IPS DF 4.7 (cell line): Measurements from ENCODE around the gene NFIB.

Experiments
- DNase-seq: peaks from one replicate; pipeline ENCODE4 v3.0.0-alpha.2; 2013; ENCODE audit warnings: low spot score; ENCODE audit errors: extremely low read depth

NFIB gene

GRCh38 chr9:14083366-14083765 is 230.6 kb downstream of the NFIB start:
- no peak for DNase-seq

GRCh38 chr9:14082732-14083131 is 231.2 kb downstream of the NFIB start:
- DNase-seq, result no peak

DNA sequence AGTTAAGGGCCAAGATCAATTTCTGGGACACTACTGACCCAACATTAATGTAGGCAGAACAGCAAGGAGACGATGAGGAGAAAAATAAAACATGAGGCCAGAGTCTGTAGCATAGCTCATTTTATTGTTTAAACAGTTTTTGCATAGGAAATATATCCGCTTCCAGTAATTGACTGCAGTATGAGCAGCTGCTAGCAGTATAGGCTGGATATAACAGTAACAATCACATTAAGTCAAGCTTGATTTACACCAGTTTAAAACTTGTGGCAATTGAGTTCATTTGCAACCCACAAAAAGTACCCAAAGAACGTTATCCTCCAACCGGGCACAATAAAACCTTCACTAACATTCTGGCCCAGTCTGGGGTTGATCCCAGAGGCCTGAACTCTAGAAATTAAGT is 232.2 kb downstream of the NFIB start:
- DNase-seq, result no peak

DNA sequence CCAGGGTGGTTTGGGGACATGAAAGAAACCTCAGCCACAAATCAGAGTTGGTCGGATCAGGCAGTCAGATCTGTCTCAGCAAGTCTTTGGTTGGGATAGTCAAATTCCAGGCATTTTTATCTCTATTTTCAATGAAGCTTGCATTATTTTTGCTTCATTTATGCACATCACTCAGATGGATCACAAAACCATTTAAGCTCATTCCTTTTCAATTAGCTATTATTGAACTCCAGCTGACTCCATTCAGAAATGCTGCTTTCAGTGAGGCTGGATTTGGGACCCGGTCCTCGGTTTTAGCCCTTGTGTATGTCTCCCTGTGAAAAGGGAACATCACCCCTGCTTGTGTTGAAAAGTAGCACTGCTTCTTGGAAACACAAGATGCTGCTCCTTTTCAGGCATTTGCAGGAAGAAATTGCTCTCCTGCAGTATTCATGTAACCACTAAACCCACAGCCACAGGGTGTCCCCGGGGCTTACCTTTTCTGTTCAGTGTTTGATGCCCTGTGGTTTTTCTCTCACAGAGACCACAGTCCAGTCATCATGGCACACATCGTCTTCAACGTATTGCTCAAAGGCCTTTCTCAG is 232.9 kb downstream of the NFIB start:
- no peak for DNase-seq

DNA sequence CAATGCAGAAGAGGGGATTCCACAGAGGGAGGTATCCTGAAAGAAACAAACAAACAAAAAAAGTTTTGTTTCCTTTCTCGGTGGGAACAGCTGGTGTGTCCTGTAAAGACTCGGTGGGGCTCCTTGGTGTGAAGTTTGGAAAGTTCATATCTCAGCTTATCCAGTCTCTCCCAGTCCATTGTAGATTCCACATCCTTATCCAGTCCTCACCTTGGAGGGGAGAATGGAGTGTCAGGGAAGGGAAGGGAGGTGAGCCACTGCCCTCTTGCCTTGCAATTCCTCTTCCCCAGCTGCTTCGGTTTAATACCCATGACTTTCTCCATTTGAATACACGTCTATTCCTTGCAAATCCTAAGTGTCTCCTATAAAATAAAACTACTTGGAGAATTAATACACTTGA is 234.5 kb downstream of the NFIB start:
- no peak for DNase-seq

- no peak for DNase-seq
Measured at GRCh38 chr9:14077672-14078071, 236.3 kb downstream of the NFIB start.

DNA sequence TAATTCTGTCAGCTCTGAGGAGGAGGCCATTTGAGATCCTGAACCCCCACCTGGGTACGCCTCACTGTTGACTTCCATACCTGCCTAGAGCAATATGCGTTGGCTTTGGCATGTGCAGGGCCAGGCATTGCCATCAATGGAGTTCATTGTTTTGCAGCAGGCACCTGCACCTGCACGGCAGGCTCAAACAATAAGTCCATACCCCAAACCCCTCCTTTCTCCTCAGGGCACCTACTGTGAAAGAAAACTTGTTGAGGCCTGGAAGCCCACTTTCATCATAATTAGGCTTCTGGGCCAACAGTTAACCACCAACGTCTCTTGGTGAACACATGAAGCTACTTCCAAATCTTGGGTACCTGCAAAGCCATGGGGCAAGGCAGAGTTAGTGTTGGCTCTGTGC is 238.7 kb downstream of the NFIB start:
- no peak for DNase-seq

DNA sequence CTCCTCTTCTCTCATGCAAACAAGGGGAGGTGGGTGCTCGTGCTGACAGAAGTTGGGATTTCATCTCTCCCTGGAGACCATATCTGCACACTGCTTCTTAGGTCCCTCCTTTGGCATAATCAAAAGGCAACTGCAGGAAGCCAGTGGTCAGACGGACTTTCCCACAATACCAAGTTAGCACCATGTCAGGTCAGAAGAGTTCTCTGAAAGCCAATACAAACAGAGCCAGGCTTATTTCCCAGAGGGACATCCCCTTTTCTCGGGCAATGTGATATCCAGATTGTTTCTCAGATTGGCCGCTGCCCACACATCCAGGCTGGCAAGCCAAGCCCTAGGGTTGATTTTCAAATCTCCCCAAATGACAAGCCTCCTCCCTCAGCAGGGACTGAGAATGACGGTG is 241.1 kb downstream of the NFIB start:
- DNase-seq, result no peak

DNA sequence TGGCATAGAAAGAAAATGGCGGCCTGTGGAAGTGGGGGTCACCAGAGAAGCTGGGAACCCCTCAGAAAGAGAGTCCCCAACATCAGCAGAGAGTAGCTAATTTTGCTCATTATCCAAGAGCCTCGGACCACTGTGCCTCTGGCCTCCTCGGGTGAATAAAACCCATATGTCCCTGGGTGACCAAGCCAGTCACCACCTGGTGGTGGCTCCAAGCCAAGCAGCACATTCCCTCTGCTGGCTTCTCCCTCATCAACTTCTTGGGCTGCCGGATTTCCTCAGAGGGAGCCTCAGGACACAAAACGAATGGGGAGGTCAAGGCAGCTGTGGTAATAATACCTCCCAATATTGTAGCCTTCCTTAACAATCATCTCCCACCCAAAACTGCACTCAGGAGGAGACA is 242.5 kb downstream of the NFIB start:
- no peak for DNase-seq

- no peak for DNase-seq
Measured at GRCh38 chr9:14068690-14069089, 245.3 kb downstream of the NFIB start.

GRCh38 chr9:14066831-14067230 is 247.1 kb downstream of the NFIB start:
- DNase-seq, result no peak

DNA sequence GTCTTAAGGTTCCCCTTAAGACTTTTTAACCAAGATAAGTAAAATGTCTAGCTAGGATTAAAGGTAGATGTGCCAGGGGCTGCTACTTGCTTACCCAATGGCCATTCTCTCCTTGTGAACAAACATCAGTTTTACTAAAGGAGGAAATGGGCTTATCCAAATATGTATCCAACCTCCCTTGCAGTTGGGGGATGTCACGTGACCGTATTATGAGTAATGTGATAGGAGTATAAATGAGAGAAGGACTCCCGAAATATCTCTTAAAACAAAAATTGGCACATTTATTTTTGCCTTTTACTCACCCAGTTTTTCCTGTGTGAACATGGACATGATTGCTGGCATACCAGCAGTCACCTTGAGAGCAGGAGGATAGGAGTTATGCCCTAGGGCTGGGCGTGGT is 247.9 kb downstream of the NFIB start:
- DNase-seq, result no peak

DNA sequence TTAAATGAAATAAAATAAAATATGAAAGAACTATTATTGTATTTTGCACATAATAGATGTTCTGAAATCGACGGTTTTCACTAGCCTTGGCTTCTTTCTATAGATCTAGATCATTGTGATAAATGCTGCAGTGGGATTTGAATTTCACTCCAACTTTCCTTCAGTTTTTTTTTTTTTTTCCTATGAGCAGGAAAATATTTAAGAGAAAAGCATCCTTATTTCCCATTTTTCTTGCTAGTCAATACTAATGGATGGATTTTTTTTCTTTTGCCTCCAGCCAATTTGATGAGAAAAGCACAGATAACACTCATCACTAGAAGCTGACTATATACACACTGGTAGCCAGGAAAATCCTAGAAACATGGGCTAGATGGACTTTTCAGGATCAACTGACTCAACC is 249.0 kb downstream of the NFIB start:
- no peak for DNase-seq

DNA sequence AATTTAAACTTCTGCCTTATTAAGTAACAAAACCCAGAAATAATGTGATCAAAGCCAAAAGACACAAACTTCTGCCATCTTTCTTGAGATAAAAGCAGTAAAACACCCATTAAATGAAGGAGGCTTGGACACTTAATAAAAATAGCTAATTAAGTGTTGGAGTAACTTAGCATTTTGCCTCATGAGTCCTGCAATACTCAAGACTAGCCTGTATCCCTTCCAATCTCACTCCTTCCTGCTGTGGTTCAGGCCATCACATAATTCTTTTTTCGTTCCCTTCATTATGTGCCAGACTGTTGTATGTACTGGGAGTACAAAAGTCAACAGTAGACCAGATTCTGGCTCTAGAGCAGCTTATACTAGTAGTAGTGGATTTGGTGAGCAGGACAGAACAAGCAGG is 250.2 kb downstream of the NFIB start:
- no peak for DNase-seq

- DNase-seq, result no peak
Measured at GRCh38 chr9:14062586-14063221, 251.2 kb downstream of the NFIB start.

DNA sequence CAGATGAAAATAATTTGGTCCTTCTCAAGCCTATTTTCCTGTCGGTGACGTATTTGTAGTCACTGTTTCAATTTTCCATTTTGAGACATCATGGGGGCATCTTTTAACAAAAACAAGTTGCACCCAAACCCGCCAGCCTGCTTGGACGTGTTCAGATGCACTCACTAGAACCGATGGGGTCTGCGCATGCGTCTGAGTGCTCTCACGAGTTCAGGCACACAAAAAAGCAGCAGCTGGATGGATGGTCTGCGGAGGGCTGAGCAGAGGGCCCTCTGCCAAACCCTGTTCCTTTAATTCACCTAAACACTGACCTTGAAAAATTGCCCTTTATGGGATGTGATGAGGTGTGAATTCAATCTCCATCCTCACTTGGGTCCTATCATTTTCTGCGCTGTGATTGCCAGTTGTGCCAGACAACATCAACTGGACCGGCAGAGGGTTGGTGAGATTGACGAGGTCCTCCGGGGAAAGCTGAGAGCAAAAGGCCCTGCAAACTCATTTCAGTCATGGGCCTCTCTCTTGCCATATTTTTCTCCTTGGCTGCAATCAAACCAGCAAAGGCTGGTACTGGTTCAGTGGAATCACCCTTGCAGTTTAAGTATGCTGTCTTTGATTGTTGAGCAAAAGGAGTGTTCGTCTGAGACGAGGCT is 251.9 kb downstream of the NFIB start:
- DNase-seq, result no peak

DNA sequence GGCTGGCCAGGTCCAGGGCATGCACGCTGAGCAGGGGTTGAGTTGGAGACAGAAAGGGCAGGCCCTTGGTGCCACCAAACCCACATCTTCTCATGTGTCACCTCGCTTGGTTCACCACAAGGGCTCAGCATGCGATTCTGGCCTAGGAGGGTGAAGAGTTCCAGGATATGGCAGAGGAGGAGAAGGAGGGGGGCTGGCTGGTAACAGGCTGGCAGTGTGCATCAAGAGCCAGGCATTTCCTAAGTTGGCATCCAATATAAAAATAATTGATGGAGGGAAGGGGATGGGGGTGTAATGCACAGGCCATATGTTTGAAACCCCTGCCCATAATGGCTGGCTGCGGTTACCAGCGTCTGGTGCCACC is 255.6 kb downstream of the NFIB start:
- DNase-seq, result no peak

DNA sequence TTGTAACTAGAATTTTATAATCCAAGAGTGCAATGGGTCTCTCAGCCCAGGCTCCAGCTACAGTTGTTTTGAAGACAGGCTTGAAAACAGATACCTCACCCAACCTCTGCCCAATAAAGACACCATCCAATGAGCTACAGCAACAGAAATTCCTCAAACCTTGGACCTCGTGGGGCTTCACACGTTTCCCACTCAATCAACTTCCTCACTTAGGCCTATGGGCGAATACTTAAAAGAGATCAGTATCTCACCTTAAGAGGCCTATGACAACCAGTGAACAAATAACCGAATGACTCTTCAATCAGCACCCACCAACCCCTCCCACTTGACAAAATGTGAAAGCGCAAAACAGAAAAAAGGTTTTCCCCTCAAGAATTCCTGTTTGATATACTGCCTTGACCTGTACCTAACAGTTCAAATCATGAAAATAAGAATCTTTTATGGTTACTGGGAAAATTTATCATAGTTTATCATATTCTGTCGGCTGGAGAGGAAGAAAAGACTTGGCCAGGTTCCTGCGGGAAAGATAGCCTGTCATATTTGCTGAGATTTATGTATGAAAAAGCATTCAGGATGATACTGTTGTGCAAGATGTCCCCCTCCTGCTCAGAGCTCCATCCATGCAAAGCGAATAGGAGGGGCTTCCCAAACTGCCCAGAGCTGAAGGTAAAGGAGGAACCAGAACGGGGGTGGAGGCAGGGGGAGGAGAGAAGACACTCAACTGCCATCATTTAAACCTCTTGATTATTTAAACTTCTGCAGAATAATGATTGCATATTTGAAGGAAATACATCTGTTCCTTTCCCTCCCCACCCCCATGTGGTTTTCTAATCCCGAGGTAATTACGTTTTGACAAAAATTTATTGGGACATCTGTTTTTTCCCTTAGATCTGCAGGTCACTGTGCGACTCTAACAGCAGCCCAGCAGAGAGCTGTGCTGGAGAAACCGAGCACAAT is 256.3 kb downstream of the NFIB start:
- DNase-seq, result no peak

DNA sequence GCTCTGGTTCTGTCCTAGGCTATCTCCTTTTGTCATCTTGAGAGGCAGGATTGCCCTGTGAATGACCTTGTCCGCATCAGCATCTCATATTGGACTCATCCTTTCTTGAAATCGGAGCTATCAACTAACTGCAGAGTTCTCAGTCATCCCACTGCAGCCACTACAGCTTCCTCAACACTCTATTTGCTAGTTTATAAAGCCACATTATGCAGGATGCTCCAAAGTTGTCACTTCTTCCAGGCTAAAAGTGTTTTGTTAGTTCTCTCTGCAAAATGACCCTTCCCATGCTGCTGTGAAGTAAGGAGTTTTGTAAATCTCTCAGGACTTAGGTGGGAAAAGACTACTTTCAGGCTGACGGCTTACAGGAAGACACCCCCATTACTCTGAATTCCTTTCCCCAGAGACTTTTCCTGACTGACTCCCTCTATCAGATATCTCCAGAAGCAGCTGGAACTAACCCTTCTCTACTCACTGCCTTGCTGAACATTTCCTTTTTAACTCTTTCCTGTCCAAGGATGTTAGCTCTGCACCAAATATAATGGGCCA is 257.6 kb downstream of the NFIB start:
- no peak for DNase-seq

DNA sequence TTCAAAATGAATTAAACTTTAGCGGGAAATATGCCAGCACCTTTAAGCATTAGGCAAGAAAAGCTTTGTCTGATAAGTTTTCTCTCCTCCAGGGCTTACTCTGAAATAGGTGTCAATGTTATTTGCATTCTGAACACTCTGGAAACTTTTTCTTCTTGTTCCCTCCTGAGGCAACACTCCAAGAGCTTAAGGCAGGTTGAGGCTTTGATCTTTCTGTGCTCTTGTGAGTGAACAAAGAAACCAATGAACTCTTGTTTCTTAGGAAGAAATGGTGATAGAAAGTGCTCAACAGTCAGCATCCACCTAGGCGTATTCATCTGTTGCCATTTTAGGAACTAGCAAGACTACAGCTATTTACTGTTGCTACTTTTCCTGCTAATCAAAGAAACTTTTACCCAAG is 259.8 kb downstream of the NFIB start:
- DNase-seq, result no peak

GRCh38 chr9:14052359-14052758 is 261.6 kb downstream of the NFIB start:
- no peak for DNase-seq

GRCh38 chr9:14051419-14051818 is 262.5 kb downstream of the NFIB start:
- no peak for DNase-seq
